Measurements from ENCODE around the gene CELF4.

GRCh38 chr18:37361335-37362157, 204.1 kb downstream of the CELF4 start:
- TF ChIP-seq CTCF (optimal IDR thresholded peaks at IDR 0.05 in 1 of 3, IDR thresholded peaks at IDR 0.05 in 1 of 3, conservative IDR thresholded peaks at IDR 0.05 in 1 of 3; ENCODE audit: extremely low read depth in 1 of 3, insufficient read depth in 2 of 3, low read length in 3 of 3): no peak
- no peak for TF ChIP-seq EZH2 (IDR thresholded peaks at IDR 0.05; ENCODE audit: low read length)

Data from keratinocyte (primary cell).